Activated naive CD4-positive, alpha-beta T cell treated with anti-CD3 and anti-CD28 coated beads, Interleukin-2, amount 50 U/mL, for 24 hours (primary cell): ENCODE results near the gene PELO.

Experiments
- H3K27ac Mint-ChIP-seq: one replicate; pipeline ENCODE4 v1.8.0; 2021; ENCODE audit warnings: mild to moderate bottlenecking, mixed read lengths
- H3K27me3 Mint-ChIP-seq: one replicate; pipeline ENCODE4 v1.8.0; 2021; ENCODE audit warnings: mixed read lengths
- H3K36me3 Mint-ChIP-seq: one replicate; pipeline ENCODE4 v1.8.0; 2021; ENCODE audit warnings: mixed read lengths
- H3K4me1 Mint-ChIP-seq: one replicate; pipeline ENCODE4 v1.8.0; 2021; ENCODE audit warnings: mixed read lengths
- H3K4me3 Mint-ChIP-seq: one replicate; pipeline ENCODE4 v1.8.0; 2021; ENCODE audit warnings: mild to moderate bottlenecking, mixed read lengths
- H3K9me3 Mint-ChIP-seq: one replicate; pipeline ENCODE4 v1.8.0; 2021; ENCODE audit warnings: mixed read lengths

Gene PELO

GRCh38 chr5:52786391-52786790 lies 1.3 kb upstream of the PELO start:
- Mint-ChIP-seq H3K27ac (no peak overlapping the region), H3K4me3 (peak overlapping the region; percentile 27), H3K4me1 (peaks cover 45% of the 10 kb centered on the region), H3K27me3 (no peaks in the 10 kb centered on the region), H3K9me3 (no peaks in the 10 kb centered on the region), H3K36me3 (peaks cover 3% of the 10 kb centered on the region)

GRCh38 chr5:52786949-52787599 lies 642 bp upstream of the PELO start:
- peaks cover 3% of the 10 kb centered on the region for H3K36me3 Mint-ChIP-seq
- no peaks in the 10 kb centered on the region for H3K9me3 Mint-ChIP-seq
- H3K4me3 Mint-ChIP-seq: peak overlapping the region; percentile 94
- peak overlapping the region; percentile 95 for H3K27ac Mint-ChIP-seq
- H3K27me3 Mint-ChIP-seq: no peaks in the 10 kb centered on the region
- peaks cover 45% of the 10 kb centered on the region for H3K4me1 Mint-ChIP-seq

DNA sequence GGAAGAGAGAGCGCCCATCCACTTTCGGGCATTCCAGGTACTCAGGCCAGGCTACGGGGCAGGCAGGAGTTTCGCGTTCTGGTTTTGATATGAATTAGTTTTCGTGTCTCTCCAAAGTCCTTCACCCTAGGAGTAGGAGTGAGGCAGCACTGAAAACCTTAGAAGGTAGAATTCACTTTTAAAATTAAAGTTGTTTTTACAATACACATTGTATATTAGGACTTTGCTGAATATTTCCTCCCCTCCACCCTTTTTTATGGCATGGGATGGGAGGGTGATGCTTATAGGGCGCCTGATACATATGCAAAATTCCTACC lies 747 bp downstream of the PELO start:
- Mint-ChIP-seq H3K27me3 (no peaks in the 10 kb centered on the region), H3K27ac (no peak overlapping the region), H3K36me3 (peaks cover 3% of the 10 kb centered on the region), H3K4me3 (peak overlapping the region; percentile 94), H3K4me1 (peaks cover 42% of the 10 kb centered on the region), H3K9me3 (no peaks in the 10 kb centered on the region)

GRCh38 chr5:52789378-52789777 lies 1.7 kb downstream of the PELO start:
- peak overlapping the region; percentile 6 for H3K27ac Mint-ChIP-seq
- peaks cover 3% of the 10 kb centered on the region for H3K36me3 Mint-ChIP-seq
- no peaks in the 10 kb centered on the region for H3K27me3 Mint-ChIP-seq
- H3K4me1 Mint-ChIP-seq: peaks cover 40% of the 10 kb centered on the region
- peak overlapping the region; percentile 94 for H3K4me3 Mint-ChIP-seq
- H3K9me3 Mint-ChIP-seq: no peaks in the 10 kb centered on the region

GRCh38 chr5:52789851-52790250 lies 2.1 kb downstream of the PELO start:
- peak overlapping the region; percentile 6 for H3K27ac Mint-ChIP-seq

GRCh38 chr5:52791366-52791765 lies 3.6 kb downstream of the PELO start:
- H3K27me3 Mint-ChIP-seq: no peaks in the 10 kb centered on the region
- no peaks in the 10 kb centered on the region for H3K9me3 Mint-ChIP-seq
- peaks cover 3% of the 10 kb centered on the region for H3K36me3 Mint-ChIP-seq
- H3K4me1 Mint-ChIP-seq: peaks cover 37% of the 10 kb centered on the region
- H3K4me3 Mint-ChIP-seq: no peak overlapping the region
- no peak overlapping the region for H3K27ac Mint-ChIP-seq

More at GRCh38 chr5:52789851-52790250, 2.1 kb downstream of the PELO start:
- H3K27me3 Mint-ChIP-seq: no peaks in the 10 kb centered on the region
- peaks cover 3% of the 10 kb centered on the region for H3K36me3 Mint-ChIP-seq
- H3K4me3 Mint-ChIP-seq: peak overlapping the region; percentile 94
- H3K4me1 Mint-ChIP-seq: peaks cover 40% of the 10 kb centered on the region
- no peaks in the 10 kb centered on the region for H3K9me3 Mint-ChIP-seq

GRCh38 chr5:52794519-52794918 lies 6.8 kb downstream of the PELO start:
- Mint-ChIP-seq H3K27ac (no peak overlapping the region), H3K4me1 (peaks cover 38% of the 10 kb centered on the region), H3K27me3 (no peaks in the 10 kb centered on the region), H3K36me3 (peaks cover 3% of the 10 kb centered on the region), H3K9me3 (no peaks in the 10 kb centered on the region), H3K4me3 (no peak overlapping the region)

DNA sequence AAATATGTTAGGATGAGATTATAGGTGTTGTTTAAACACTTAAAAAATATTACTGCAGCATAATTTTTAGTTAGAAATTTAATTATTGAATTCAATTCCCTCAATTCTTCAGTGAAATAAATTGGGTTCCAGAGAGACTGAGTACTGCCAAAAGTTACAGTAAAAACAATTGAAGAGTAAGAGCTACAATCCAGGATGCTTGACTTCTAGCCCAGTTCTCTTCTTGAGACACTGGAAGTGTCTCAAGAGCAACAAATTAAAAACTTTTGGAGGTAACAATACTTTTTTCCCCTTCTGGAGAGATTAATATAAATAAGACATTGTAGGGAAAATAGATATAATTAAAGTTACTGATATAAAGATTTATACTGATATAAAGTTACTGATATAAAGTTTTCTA lies 8.3 kb downstream of the PELO start:
- no peaks in the 10 kb centered on the region for H3K27me3 Mint-ChIP-seq
- H3K9me3 Mint-ChIP-seq: no peaks in the 10 kb centered on the region
- no peak overlapping the region for H3K27ac Mint-ChIP-seq
- no peak overlapping the region for H3K4me3 Mint-ChIP-seq
- peaks cover 30% of the 10 kb centered on the region for H3K4me1 Mint-ChIP-seq
- peaks cover 8% of the 10 kb centered on the region for H3K36me3 Mint-ChIP-seq

DNA sequence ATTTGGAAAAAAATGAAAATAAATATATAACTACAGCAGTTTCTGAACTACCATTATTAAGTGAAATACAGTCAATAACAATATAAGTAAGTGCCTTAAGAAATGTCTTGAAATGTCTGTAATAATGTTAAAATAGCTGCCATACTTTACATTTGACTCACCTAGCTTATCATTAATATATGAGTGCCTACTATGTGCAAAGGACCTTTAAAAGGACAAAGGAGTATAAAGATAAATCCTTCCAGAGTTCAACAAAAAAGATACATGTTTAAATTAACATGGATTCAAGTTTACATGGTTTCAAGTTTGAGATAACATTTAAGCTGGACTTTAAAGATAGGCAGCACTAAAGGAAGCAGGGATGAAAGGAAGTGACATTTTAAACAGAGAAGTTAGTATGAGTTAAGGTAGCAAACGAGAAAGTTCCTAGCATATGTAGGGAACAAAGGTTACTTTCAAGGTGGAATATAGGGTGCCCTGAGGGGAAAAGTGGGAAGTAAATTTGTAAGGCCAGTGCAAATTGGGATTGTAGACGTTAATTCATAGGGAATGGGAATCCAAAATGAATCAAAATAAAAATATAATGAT lies 8.9 kb downstream of the PELO start:
- Mint-ChIP-seq H3K4me1 (peaks cover 34% of the 10 kb centered on the region), H3K9me3 (no peaks in the 10 kb centered on the region), H3K27me3 (no peaks in the 10 kb centered on the region), H3K4me3 (no peak overlapping the region), H3K27ac (no peak overlapping the region), H3K36me3 (peaks cover 14% of the 10 kb centered on the region)

GRCh38 chr5:52798938-52799337 lies 11.2 kb downstream of the PELO start:
- peak overlapping the region; percentile 98 for H3K4me3 Mint-ChIP-seq
- H3K36me3 Mint-ChIP-seq: peaks cover 14% of the 10 kb centered on the region
- H3K27ac Mint-ChIP-seq: peak overlapping the region; percentile 96
- no peaks in the 10 kb centered on the region for H3K9me3 Mint-ChIP-seq
- peaks cover 49% of the 10 kb centered on the region for H3K4me1 Mint-ChIP-seq
- no peaks in the 10 kb centered on the region for H3K27me3 Mint-ChIP-seq

- Mint-ChIP-seq H3K4me3 (peak overlapping the region; percentile 98), H3K9me3 (no peaks in the 10 kb centered on the region), H3K27me3 (no peaks in the 10 kb centered on the region), H3K27ac (peak overlapping the region; percentile 96), H3K36me3 (peaks cover 18% of the 10 kb centered on the region), H3K4me1 (peaks cover 55% of the 10 kb centered on the region)
These were observed 11.8 kb downstream of the PELO start for GRCh38 chr5:52799358-52799982.

- Mint-ChIP-seq H3K36me3 (peaks cover 22% of the 10 kb centered on the region), H3K27me3 (no peaks in the 10 kb centered on the region), H3K27ac (peak overlapping the region; percentile 96), H3K9me3 (no peaks in the 10 kb centered on the region), H3K4me1 (peaks cover 60% of the 10 kb centered on the region), H3K4me3 (peak overlapping the region; percentile 98)
These were observed 12.3 kb downstream of the PELO start for GRCh38 chr5:52799983-52800393.

GRCh38 chr5:52800394-52801213 lies 12.9 kb downstream of the PELO start:
- H3K4me1 Mint-ChIP-seq: peaks cover 65% of the 10 kb centered on the region
- H3K4me3 Mint-ChIP-seq: peak overlapping the region; percentile 98
- H3K27ac Mint-ChIP-seq: peak overlapping the region; percentile 96
- no peaks in the 10 kb centered on the region for H3K27me3 Mint-ChIP-seq
- peaks cover 26% of the 10 kb centered on the region for H3K36me3 Mint-ChIP-seq
- no peaks in the 10 kb centered on the region for H3K9me3 Mint-ChIP-seq

DNA sequence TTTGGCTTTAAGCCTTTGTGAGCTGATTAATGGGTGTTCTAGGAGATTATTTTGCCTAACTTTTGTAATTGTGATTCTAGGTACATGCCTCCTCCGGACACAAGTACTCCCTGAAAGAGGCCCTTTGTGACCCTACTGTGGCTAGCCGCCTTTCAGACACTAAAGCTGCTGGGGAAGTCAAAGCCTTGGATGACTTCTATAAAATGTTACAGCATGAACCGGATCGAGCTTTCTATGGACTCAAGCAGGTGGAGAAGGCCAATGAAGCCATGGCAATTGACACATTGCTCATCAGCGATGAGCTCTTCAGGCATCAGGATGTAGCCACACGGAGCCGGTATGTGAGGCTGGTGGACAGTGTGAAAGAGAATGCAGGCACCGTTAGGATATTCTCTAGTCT lies 13.6 kb downstream of the PELO start:
- Mint-ChIP-seq H3K36me3 (peaks cover 26% of the 10 kb centered on the region), H3K27me3 (no peaks in the 10 kb centered on the region), H3K4me3 (peak overlapping the region; percentile 98), H3K4me1 (peaks cover 68% of the 10 kb centered on the region), H3K27ac (peak overlapping the region; percentile 96), H3K9me3 (no peaks in the 10 kb centered on the region)

- H3K4me1 Mint-ChIP-seq: peaks cover 66% of the 10 kb centered on the region
- H3K27ac Mint-ChIP-seq: no peak overlapping the region
- peak overlapping the region; percentile 98 for H3K4me3 Mint-ChIP-seq
- H3K27me3 Mint-ChIP-seq: no peaks in the 10 kb centered on the region
- no peaks in the 10 kb centered on the region for H3K9me3 Mint-ChIP-seq
- H3K36me3 Mint-ChIP-seq: peaks cover 26% of the 10 kb centered on the region
These were observed 14.7 kb downstream of the PELO start for GRCh38 chr5:52802272-52802973.
